HG03025 (cell line): ENCODE data around the gene CCDC188.
"Not testable (repeated sequence)": the region's sequence is repeated elsewhere in the genome, so short reads cannot be mapped to it uniquely, and the experiment has no call there.

Experiments used
- ATAC-seq: cut with Tn5 transposase; IDR thresholded peaks from one replicate; pipeline ENCODE4 v1.9.1; 2021; ENCODE audit warnings: mild to moderate bottlenecking, moderate library complexity; ENCODE audit not compliant: unreplicated experiment, low FRiP score

Gene CCDC188

GRCh38 chr22:20172141-20172613 lies 21.3 kb upstream of the CCDC188 start:
- ATAC-seq, result no peak

GRCh38 chr22:20171288-20172140 lies 20.7 kb upstream of the CCDC188 start:
- ATAC-seq, result no peak

- no peak for ATAC-seq
Observed at GRCh38 chr22:20170170-20170569, 19.3 kb upstream of the CCDC188 start.

- no peak for ATAC-seq
Observed at GRCh38 chr22:20169253-20169822, 18.5 kb upstream of the CCDC188 start.

GRCh38 chr22:20167643-20168322 lies 16.9 kb upstream of the CCDC188 start:
- no peak for ATAC-seq

GRCh38 chr22:20166703-20167102 lies 15.8 kb upstream of the CCDC188 start:
- no peak for ATAC-seq

- no peak for ATAC-seq
Observed at GRCh38 chr22:20165913-20166312, 15.1 kb upstream of the CCDC188 start.

GRCh38 chr22:20165421-20165820 lies 14.6 kb upstream of the CCDC188 start:
- no peak for ATAC-seq

- ATAC-seq, result no peak
Observed at GRCh38 chr22:20164863-20165262, 14.0 kb upstream of the CCDC188 start.

- ATAC-seq, result no peak
Observed at GRCh38 chr22:20160041-20160440, 9.2 kb upstream of the CCDC188 start.

GRCh38 chr22:20159531-20159930 lies 8.7 kb upstream of the CCDC188 start:
- ATAC-seq, result not testable (repeated sequence)

GRCh38 chr22:20159076-20159475 lies 8.2 kb upstream of the CCDC188 start:
- no peak for ATAC-seq

GRCh38 chr22:20158391-20159036 lies 7.7 kb upstream of the CCDC188 start:
- no peak for ATAC-seq

GRCh38 chr22:20157430-20158183 lies 6.8 kb upstream of the CCDC188 start:
- no peak for ATAC-seq

GRCh38 chr22:20156611-20157429 lies 6.0 kb upstream of the CCDC188 start:
- no peak for ATAC-seq

- no peak for ATAC-seq
Observed at GRCh38 chr22:20156042-20156389, 5.2 kb upstream of the CCDC188 start.

GRCh38 chr22:20155330-20156041 lies 4.6 kb upstream of the CCDC188 start:
- no peak for ATAC-seq

- no peak for ATAC-seq
Observed at GRCh38 chr22:20154602-20155187, 3.8 kb upstream of the CCDC188 start.
